Measurements from ENCODE around the gene COL27A1.

COL27A1 gene

GRCh38 chr9:114300846-114301797 lies 145.8 kb downstream of the COL27A1 start:
- no peak for TF ChIP-seq CTCF (IDR thresholded peaks at IDR 0.05)

- TF ChIP-seq CTCF (IDR thresholded peaks at IDR 0.05): no peak
Observed at GRCh38 chr9:114301798-114302565, 146.6 kb downstream of the COL27A1 start.

DNA sequence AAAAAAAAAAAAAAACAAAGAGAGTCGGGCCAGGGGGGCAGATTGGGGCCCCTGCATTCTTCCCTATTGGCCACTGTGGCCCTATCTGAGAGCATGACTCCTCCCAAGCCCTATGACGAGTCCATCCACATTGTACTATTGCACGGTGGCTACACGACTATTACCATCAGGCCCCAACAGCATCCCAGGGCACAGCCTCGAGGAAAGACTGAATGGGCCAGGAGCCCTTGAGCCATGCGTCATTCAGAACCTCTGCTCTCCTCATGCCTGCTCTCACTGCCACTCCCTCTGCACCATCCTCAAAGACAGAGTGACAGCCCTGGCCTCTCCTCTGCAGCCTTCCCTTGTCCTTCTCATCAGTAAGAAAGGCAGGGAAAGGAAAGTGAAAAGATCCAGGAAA lies 147.4 kb downstream of the COL27A1 start:
- no peak for TF ChIP-seq CTCF (IDR thresholded peaks at IDR 0.05)

GRCh38 chr9:114303571-114303970 lies 148.2 kb downstream of the COL27A1 start:
- TF ChIP-seq CTCF (IDR thresholded peaks at IDR 0.05): no peak

DNA sequence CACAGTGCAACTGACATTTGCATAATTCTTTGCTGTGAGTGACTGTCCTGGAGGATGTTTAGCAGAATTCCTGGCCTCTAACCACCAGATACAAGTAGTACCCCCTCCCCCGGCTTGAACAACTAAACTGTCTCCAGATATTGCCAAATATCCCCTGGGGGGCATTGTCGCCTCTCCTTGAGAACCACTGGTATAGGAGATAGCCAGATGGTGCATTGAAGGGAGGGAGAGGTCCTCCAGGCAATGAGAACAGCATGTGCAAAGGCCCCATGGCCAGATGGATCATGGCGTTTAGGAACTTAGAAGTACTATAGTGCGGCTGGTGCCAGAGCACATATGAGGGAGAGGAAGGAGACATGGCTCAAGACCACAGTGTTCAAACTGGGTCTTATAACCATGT lies 148.6 kb downstream of the COL27A1 start:
- no peak for TF ChIP-seq CTCF (IDR thresholded peaks at IDR 0.05)

DNA sequence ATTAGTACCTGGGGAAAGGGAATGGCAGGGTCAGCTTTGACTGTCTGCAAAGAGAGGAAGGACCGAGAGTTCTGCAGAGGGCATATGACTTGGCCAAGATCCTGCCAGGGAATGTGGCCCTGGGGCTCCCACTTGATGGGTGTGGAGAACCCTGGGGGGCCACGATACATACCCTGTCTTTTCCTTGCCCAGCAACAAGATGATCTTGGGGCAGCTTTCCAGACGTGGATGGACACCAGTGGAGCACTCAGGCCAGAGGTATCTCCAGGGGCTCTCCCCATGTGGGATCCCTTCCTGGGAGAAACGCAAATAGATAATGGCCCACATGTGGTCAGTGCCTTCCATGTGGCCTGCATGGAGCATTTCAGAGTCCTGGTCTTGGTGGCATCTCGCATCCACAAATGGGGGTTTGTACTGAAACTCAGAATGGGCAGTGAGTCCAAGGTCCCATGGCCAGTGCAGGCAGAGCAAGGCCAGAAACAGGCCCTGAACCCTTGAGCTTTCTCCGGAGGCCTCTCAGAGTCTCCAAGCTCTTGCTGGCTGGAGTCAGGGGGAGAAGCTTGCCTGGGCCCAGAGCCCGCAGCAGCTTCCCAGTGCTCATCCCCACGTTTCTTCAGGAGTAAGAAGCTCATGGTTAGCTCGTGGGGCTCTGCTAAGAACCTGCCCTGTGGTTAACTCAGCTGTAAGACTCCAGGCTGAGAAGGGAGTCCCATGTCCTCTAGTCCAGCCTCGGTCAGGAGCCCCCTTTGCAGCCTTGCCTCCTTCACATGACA lies 149.3 kb downstream of the COL27A1 start:
- TF ChIP-seq CTCF (IDR thresholded peaks at IDR 0.05): no peak

DNA sequence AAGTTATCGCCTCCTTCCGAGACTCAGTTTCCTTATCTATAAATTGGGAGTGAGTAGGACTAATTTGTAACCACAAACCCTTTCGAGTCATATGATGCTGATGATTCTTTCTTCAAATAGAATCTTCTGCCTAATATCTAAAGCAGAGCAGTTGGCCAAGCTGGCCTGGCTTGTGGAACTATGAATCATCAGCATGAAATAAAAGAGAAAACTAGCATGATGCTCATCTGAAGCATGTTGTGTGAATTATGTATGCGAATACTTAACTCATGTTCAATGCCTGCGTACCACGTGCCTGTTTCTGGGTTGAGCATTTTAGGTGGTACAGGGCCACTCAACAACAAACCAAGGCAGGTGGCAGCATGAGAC lies 152.5 kb downstream of the COL27A1 start:
- no peak for TF ChIP-seq CTCF (IDR thresholded peaks at IDR 0.05)
